ENCODE data around the gene CBY3. TPM values are rescaled to one million over a fixed set of nuclear protein-coding genes. Genes with fewer than 3 reads are reported as not detected.
"Not testable (repeated sequence)": the region's sequence is repeated elsewhere in the genome, so short reads cannot be mapped to it uniquely, and the experiment has no call there.

The CBY3 gene
- total RNA-seq, 1 donor from 2014 or later = not detected

DNA sequence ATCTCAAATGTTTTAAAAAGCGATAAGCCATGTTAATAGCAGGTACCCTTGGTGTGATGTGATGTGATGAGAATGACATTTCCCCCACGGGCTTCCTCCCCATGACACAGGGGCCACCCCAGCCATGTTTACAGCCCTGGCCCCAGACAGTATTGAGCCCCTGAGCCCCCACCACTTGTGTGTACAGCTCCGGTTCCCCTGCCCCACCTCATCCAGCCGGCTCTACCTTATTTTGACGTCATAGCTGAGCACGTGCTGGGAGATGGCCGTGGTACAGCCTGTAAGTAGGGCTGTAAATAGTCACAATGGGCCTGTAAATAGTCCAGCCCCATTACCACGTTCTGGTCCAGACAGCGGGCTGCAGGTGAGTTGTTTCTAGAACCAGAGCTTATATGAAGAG lies 32.4 kb downstream of the CBY3 start:
- Histone ChIP-seq H3K27me3 (no peaks in the 10 kb centered on the region), H3K4me3 (no peak overlapping the region)

DNA sequence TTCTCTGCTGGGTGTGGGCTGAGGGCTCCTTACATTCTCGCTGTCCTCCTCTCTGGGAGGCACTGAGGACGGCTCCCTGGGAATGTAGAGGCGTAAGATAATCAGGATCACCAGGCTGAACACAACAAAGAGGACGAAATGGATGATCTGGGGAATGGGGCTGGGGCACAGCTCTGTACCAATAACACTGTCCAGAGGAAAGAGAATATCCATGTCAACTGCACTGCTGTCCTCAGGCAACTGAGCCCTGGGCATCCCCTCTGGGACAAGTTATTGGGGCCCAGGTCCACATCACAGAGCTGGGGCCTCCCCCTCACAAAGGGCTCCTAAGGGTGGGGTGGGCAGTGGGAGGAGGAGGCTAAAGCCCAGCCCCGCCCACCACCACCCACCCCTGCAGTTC lies 36.1 kb downstream of the CBY3 start:
- not testable (repeated sequence) for H3K4me1 Mint-ChIP-seq, H3K9me3 Mint-ChIP-seq

More for the DNA sequence above, 32.4 kb downstream of the CBY3 start:
- TF ChIP-seq, protein P1, sequence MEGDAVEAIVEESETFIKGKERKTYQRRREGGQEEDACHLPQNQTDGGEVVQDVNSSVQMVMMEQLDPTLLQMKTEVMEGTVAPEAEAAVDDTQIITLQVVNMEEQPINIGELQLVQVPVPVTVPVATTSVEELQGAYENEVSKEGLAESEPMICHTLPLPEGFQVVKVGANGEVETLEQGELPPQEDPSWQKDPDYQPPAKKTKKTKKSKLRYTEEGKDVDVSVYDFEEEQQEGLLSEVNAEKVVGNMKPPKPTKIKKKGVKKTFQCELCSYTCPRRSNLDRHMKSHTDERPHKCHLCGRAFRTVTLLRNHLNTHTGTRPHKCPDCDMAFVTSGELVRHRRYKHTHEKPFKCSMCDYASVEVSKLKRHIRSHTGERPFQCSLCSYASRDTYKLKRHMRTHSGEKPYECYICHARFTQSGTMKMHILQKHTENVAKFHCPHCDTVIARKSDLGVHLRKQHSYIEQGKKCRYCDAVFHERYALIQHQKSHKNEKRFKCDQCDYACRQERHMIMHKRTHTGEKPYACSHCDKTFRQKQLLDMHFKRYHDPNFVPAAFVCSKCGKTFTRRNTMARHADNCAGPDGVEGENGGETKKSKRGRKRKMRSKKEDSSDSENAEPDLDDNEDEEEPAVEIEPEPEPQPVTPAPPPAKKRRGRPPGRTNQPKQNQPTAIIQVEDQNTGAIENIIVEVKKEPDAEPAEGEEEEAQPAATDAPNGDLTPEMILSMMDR (IDR thresholded peaks at IDR 0.05) = no peak
- no peak for TF ChIP-seq EZH2 (IDR thresholded peaks at IDR 0.05)
- no peak for TF ChIP-seq EZH2phosphoT487 (IDR thresholded peaks at IDR 0.05)
- Histone ChIP-seq H3K4me1 (no peaks in the 10 kb centered on the region), H3K36me3 (no peaks in the 10 kb centered on the region), H2AFZ (replicated peaks) (no peak overlapping the region), H4K20me1 (ENCODE audit: low read depth) (no peaks in the 10 kb centered on the region), H3K9me3 (ENCODE audit: low read depth) (no peaks in the 10 kb centered on the region), H3K4me2 (no peak overlapping the region), H3F3A (ENCODE audit: low read depth) (no peaks in the 10 kb centered on the region), H3K9ac (no peak overlapping the region), H3K27ac (no peak overlapping the region), H3K79me2 (ENCODE audit: low read depth) (no peaks in the 10 kb centered on the region)
- H3K4me1 Mint-ChIP-seq = no peaks in the 10 kb centered on the region
- peaks cover 3% of the 10 kb centered on the region for H3K9me3 Mint-ChIP-seq
- no peaks in the 10 kb centered on the region for H3K36me3 Mint-ChIP-seq
- peaks cover 6% of the 10 kb centered on the region for H3K27me3 Mint-ChIP-seq (ENCODE audit: insufficient read depth, low read depth)
- H3K4me3 Mint-ChIP-seq = no peak overlapping the region
- H3K27ac Mint-ChIP-seq = no peak overlapping the region
- no peak for DNase-seq (ENCODE audit: low spot score)

DNA sequence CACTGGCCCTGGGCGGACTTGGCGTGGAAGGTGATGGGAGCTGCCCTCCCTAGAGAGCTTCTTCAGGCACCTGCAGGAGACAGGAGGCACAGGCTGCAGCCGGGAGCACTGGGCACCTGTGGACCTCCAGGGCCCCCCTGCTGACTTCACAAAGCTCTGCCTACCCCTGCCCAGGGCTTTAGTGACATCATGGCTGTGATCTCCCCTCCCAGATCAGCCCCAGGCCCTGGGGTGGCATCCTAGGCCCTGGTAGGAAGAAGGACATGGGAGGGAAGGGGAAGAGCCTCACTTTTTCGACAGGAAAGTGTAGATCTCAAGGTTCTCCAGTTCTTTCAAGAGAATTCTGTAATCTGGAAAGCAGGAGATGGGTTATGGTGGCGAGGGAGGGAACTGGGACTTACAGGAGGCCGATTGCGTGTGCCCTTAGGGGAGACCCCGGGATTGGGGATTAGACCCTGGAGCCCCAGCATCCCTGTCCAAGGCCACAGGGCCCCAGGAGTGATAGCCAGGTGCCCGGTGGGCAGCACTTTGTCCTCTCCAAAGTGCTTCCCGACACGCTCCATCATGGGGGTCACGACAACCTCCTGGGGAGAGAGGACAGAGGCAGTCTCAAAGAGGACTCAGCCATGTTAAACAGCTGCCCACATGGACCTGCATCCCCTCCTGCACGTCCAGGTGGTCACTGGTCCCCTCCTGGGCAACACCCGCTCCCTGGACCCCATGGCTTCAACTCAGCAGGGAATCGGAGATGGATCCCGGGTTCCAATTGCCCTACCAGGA lies 37.5 kb downstream of the CBY3 start:
- not testable (repeated sequence) for H3K36me3 ChIP-seq; H2AFZ ChIP-seq (replicated peaks); H3K4me2 ChIP-seq; H3K4me3 ChIP-seq; H3K27me3 Mint-ChIP-seq (ENCODE audit: insufficient read depth, low read depth); H3K9ac ChIP-seq; H4K20me1 ChIP-seq (ENCODE audit: low read depth); H3K9me3 ChIP-seq (ENCODE audit: low read depth); H3K27ac ChIP-seq; H3K4me1 ChIP-seq; H3K4me3 Mint-ChIP-seq; H3K9me3 Mint-ChIP-seq; H3K36me3 Mint-ChIP-seq; H3K27me3 ChIP-seq; H3K79me2 ChIP-seq (ENCODE audit: low read depth); H3K27ac Mint-ChIP-seq; DNase-seq (ENCODE audit: low spot score); H3K4me1 Mint-ChIP-seq; H3F3A ChIP-seq (ENCODE audit: low read depth)

More for the DNA sequence above, 36.1 kb downstream of the CBY3 start:
- not testable (repeated sequence) for H3K27ac Mint-ChIP-seq; H3K27me3 ChIP-seq; H3K36me3 ChIP-seq; H3K36me3 Mint-ChIP-seq; H3K27me3 Mint-ChIP-seq (ENCODE audit: insufficient read depth, low read depth); H3K79me2 ChIP-seq (ENCODE audit: low read depth); H3K9me3 ChIP-seq (ENCODE audit: low read depth); H3K4me3 Mint-ChIP-seq; H4K20me1 ChIP-seq (ENCODE audit: low read depth); H3K4me3 ChIP-seq; H3K4me1 ChIP-seq; H3K27ac ChIP-seq; DNase-seq (ENCODE audit: low spot score); H3K4me2 ChIP-seq; H3K9ac ChIP-seq; H3F3A ChIP-seq (ENCODE audit: low read depth)
- peak overlapping the region; percentile 7 for H2AFZ ChIP-seq (replicated peaks)

DNA sequence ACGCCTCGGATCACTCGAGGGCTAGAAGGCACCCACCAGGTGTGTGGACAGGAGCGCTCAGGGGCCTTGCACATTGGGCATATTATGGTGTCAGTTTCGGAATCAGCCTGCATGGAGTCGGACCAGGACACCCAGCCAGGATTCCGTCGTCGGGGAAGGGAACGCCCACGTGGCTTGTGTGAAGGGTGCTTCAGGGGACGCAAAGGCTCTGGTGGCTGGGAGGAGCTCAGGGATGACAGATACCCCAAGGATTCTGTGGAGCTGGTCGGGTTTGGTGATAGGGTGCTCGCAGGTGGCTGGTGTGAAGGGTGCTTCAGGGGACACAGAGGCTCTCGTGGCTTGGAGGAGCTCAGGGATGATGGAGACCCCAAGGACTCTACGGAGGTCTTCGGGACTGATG lies 38.2 kb downstream of the CBY3 start:
- not testable (repeated sequence) for H3K4me3 Mint-ChIP-seq; H3K27me3 Mint-ChIP-seq (ENCODE audit: insufficient read depth, low read depth); H3K9me3 ChIP-seq (ENCODE audit: low read depth); H3K4me2 ChIP-seq; H3K79me2 ChIP-seq (ENCODE audit: low read depth); H3K4me3 ChIP-seq; H3K36me3 ChIP-seq; H3K27ac Mint-ChIP-seq; H3K9ac ChIP-seq; H4K20me1 ChIP-seq (ENCODE audit: low read depth); H3K4me1 Mint-ChIP-seq; H3K9me3 Mint-ChIP-seq; H3K4me1 ChIP-seq; H3K27ac ChIP-seq; DNase-seq (ENCODE audit: low spot score); H3K36me3 Mint-ChIP-seq; H2AFZ ChIP-seq (replicated peaks); H3F3A ChIP-seq (ENCODE audit: low read depth); H3K27me3 ChIP-seq

DNA sequence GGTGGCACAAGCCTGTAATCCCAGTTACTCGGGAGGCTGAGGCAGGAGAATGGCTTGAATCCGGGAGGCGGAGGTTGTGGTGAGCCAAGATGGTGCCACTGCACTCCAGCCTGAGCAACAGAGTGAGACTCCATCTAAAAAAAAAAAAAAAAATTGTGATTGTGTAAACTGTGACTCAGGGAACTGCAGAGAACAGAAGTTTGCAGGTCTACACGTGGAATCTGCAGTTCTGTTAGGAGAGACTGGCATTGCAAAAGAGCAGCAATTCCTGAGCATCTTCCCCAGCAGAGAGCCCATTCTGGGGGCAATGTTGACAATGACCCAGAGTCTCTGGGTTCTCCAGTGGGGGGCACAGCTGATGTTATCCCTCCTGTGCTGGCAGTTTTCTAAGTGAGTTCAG lies 39.1 kb downstream of the CBY3 start:
- H3K9me3 ChIP-seq (ENCODE audit: low read depth); H3K27ac ChIP-seq; H3K27me3 Mint-ChIP-seq (ENCODE audit: insufficient read depth, low read depth); H3K79me2 ChIP-seq (ENCODE audit: low read depth); H3K4me3 ChIP-seq; H3K9me3 Mint-ChIP-seq; H3K36me3 Mint-ChIP-seq; H3K4me1 ChIP-seq; H4K20me1 ChIP-seq (ENCODE audit: low read depth); H3K9ac ChIP-seq; H3K4me2 ChIP-seq; H3K36me3 ChIP-seq; H3K4me3 Mint-ChIP-seq; H3K27ac Mint-ChIP-seq; DNase-seq (ENCODE audit: low spot score); H3F3A ChIP-seq (ENCODE audit: low read depth); H3K4me1 Mint-ChIP-seq; H3K27me3 ChIP-seq; H2AFZ ChIP-seq (replicated peaks): not testable (repeated sequence)

DNA sequence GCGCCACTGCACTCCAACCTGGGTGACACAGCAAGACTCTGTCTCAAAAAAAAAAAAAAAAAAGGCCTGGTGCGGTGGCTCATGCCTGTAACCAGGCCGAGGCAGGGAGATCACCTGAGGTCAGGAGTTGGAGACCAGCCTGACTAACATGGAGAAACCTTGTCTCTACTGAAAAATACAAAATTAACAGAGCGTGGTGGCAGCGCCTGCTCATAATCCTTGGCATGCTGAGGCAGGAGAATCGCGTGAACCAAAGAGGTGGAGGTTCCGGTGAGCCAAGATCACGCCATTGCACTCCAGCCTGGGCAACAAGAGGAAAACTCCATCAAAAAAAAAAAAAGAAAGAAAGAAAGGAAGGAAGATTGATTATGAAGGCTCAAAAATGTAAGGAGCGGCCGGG lies 41.5 kb downstream of the CBY3 start:
- not testable (repeated sequence) for H3K27me3 ChIP-seq; DNase-seq (ENCODE audit: low spot score); H3K9me3 ChIP-seq (ENCODE audit: low read depth); H4K20me1 ChIP-seq (ENCODE audit: low read depth); H3K36me3 Mint-ChIP-seq; H3K27ac ChIP-seq; H3K36me3 ChIP-seq; H3K9me3 Mint-ChIP-seq; H3K4me2 ChIP-seq; H3K27ac Mint-ChIP-seq; H2AFZ ChIP-seq (replicated peaks); H3K4me3 ChIP-seq; H3K4me3 Mint-ChIP-seq; H3K4me1 ChIP-seq; H3K9ac ChIP-seq; H3F3A ChIP-seq (ENCODE audit: low read depth); H3K4me1 Mint-ChIP-seq; H3K79me2 ChIP-seq (ENCODE audit: low read depth); H3K27me3 Mint-ChIP-seq (ENCODE audit: insufficient read depth, low read depth)

DNA sequence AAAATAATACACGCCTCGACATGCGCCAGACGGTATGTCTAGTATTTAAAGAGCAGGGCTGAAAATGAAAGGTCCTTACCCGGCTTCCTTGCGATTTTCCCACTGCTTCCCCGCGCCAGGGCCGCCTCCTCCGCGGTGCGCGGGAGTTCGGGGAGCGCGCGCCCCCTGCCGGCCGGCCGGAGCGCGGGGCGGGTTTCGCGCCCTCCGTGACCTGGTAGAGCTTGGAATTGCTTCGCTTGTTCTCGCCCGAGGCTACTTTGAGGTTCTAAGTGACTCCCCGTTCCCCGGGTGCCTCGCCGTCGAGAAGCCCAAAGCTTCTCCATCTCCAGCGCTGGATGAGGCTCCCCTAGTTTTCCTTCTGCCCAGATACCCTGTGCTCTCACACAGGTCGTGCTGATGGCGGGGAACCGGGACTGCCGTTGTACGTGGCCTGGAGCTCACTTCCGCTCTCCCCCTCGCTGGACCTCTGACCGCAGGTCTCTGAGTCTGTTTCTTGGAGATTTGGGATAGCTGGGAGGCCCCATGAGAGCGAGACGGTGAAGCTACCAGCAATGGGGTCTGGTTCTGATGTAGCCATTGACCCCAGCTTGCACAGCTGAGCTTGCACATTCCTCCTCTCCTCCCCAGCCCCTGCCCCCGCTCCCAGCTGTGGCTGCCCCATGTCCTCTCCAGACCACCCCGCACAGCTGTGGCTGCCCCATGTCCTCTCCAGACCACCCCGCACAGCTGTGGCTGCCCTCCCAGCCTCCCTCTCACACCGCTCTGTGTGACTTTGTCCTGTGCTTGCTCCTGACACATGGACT lies 46.3 kb downstream of the CBY3 start:
- H3F3A ChIP-seq (ENCODE audit: low read depth); H3K27ac Mint-ChIP-seq; H3K9me3 Mint-ChIP-seq; H3K9me3 ChIP-seq (ENCODE audit: low read depth); H2AFZ ChIP-seq (replicated peaks); H3K36me3 ChIP-seq; DNase-seq (ENCODE audit: low spot score); H3K4me1 Mint-ChIP-seq; H3K36me3 Mint-ChIP-seq; H4K20me1 ChIP-seq (ENCODE audit: low read depth); H3K4me2 ChIP-seq; H3K27me3 Mint-ChIP-seq (ENCODE audit: insufficient read depth, low read depth); H3K4me3 Mint-ChIP-seq; H3K27ac ChIP-seq; H3K27me3 ChIP-seq; H3K79me2 ChIP-seq (ENCODE audit: low read depth); H3K4me1 ChIP-seq; H3K4me3 ChIP-seq; H3K9ac ChIP-seq: not testable (repeated sequence)
